ENCODE data around the gene PTAFR.

- no peak for TF ChIP-seq CTCF (IDR thresholded peaks at IDR 0.05)
- TF ChIP-seq POLR2A (IDR thresholded peaks at IDR 0.05) = no peak
- no peak for TF ChIP-seq EP300 (IDR thresholded peaks at IDR 0.05)
Measured at GRCh38 chr1:28126212-28126611, 50.3 kb downstream of the PTAFR start.

Measured in tibial nerve (tissue), 4 donors.